T47D (cell line): ENCODE measurements around the gene SEPTIN8.

Experiments used
- DNase-seq, 2 experiments: peaks; one replicate each; pipeline versions ENCODE4 v3.0.0 to v3.0.0-alpha.2; 2011 to 2012; ENCODE audit warnings: low read depth in 1 of 2, low spot score in 1 of 2
- JUND ChIP-seq: IDR thresholded peaks from 2 replicates; pipeline ENCODE4 v1.6.1; 2012; ENCODE audit warnings: low read depth
- in situ Hi-C: cut with HindIII; loops from 2 replicates; pipeline ENCODE4 v1.10.0; 2016; ENCODE audit warnings: low sequenced_read_pairs, low pct_unique_long_range_greater_than_20kb

SEPTIN8 gene, protein sequence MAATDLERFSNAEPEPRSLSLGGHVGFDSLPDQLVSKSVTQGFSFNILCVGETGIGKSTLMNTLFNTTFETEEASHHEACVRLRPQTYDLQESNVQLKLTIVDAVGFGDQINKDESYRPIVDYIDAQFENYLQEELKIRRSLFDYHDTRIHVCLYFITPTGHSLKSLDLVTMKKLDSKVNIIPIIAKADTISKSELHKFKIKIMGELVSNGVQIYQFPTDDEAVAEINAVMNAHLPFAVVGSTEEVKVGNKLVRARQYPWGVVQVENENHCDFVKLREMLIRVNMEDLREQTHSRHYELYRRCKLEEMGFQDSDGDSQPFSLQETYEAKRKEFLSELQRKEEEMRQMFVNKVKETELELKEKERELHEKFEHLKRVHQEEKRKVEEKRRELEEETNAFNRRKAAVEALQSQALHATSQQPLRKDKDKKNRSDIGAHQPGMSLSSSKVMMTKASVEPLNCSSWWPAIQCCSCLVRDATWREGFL

DNA sequence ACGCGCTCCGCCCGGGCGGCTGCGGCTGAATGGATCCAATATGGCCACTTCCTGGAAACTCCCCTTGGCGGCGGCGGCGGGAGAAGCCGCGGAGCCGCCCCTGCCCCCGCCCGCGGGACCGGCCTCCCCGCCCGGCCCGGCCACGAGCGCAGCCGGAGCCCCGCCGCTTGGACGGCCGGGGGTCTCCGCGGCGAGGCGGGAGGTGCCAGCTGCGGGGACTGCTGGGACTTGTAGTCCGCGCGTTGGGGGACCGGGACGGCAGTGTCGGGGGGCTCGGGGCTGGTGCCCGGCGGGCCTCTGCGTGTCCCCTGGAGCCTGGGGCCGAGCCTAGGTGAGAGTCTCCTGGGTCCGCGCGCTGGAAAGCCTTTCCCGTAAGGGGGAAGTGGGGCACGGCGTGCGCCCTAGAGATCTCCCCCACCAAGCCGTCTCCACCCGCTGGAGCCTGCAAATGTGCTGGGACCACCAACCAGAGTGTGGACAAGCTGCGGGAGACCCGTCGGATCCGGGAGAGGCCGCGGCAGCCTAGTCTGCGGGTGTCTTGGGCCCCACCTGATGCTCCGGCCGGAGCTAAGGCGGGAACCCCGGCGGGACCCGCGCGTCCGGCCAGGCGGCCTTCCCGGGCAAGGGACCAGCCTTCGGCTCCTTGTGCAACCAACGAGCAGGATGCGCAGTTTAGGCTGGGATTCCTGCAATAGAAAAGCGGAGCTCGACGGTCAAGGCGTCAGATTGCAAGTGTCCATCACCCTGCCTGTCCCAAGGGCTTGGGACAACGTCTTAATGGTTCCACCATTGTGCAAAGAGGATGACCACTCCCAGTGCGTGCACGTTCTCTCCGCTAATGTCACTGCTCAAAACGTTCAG lies at the start of gene SEPTIN8:
Gene SEPTIN8 (minus strand): TSS at position 31 of the 861 bp plus-strand sequence. CDS start 102 bp downstream, outside the sequence.
- TF ChIP-seq JUND = no peak
- in situ Hi-C loops = no loop called here
- DNase-seq = peak; percentile 69 to 72

DNA sequence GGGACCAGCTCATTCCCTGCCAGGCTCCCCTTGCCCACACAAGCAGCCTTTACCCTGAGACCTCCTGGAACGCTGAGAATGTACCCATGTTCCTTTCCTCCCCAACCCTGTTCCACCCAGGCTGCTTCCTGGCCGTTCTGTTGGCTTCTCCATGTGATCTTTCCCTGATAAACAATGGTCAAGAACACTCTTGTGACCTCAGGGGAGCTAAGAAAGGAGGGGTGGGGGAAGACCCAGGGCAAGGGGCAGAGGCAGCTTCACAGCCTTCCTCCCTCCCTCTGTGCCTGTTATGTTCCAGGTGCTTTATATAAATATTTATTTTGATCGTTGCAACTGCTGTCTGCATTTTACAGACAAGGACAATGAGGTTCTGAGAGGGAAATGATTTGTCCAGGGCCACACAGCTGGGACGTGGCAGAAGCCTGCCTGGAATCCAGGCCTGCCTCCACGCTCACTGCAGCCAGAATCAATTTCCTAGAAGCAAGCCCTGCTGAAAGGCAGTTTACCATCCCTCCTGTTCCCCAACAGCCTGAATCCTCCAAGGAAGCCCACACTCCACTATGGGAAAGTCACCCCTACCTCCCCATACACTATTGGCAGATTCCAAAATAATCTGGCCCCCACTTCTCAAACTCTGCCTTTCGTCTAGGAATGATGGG lies 49.5 kb upstream of the SEPTIN8 start:
- no peak for DNase-seq
- no peak for TF ChIP-seq JUND
- in situ Hi-C loops = no loop called here

DNA sequence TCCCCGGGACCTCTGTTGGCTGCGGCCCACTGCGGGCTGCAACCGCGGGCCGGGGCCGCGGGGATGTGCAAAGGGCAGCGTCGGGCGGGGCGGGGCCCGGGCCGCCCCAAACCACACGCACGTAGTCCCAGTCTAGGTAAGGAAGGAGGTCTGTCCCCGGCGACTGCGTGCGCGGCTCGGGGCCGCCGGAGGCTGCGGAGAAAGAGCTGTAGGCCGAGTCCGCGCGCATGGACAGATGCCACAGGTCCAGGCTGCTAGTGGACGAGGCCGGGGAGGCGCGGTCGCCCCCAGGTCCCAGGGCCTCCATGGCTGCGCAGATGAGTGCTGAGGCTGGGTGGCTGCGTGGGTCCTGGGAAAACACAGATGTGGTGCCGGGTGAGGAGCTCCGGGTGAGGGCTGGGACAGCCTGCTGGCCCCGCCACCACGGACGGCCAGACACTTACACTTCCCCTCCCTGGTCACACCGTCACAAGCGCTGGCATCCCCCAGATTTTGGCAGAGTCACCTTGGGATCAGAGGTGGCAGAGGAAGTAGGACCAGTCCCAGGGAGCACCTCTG lies 48.9 kb upstream of the SEPTIN8 start:
- no peak for TF ChIP-seq JUND
- no peak for DNase-seq
- in situ Hi-C loops = no loop called here

DNA sequence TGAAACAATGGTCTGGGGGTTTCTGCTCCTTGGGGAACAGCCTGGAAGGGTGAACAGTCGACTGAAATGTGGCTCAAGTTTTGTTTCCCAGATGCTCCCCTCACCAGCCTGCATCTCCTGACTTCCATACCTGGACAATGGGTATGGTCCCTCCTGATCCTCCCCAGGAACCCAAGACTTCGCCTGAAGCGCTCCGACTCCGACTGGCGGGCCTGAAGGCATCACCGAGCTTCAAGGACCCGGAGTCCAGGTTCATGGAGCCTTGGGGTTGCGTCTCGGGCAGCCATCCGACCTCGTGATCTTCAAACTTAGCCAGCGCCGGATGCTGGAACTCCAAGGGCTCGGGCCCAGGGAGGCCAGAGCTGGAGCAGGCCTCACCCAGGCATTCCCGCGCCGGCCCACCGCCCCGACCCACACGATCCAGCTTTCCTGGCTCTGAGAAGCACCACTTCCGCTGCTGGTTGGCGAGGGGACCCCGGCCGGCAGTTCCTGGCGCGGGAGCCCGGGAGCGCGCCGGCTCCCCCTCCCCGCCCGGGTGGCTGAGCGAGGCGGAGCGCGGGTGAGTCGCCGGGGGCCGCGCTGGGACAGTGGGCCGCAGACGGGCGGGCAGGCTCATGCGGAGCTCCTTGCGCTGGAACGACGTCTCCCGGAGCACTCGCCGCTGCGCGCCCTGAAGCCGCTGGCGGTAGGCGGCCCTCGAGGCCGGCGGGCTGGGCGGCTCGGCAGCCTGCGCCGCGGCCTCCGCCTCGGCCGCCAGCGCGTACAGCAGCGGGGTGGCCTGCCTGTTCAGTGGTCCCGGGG lies 48.2 kb upstream of the SEPTIN8 start:
- no peak for TF ChIP-seq JUND
- DNase-seq = no peak
- in situ Hi-C loops = no loop called here

DNA sequence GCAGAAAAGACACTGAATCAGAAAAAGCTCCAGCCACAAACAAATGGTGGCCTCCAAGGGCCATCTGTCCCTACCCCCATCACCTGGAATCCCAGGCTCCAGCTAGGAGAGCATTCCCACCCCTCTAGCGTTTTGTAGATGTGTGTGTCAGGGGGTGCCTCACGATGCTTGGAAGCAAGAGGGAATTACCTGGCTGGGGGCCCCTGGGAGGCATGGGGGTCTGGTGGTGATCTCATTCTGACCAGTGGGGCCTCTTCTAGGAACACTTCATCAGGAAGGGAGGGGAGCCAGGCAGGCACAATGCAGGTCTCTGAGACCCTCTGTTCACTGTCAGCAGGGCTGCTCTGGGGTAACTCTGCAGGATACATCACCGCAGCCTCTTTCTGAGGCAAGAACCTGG lies 47.4 kb upstream of the SEPTIN8 start:
- in situ Hi-C loops = no loop called here
- DNase-seq = no peak
- no peak for TF ChIP-seq JUND

DNA sequence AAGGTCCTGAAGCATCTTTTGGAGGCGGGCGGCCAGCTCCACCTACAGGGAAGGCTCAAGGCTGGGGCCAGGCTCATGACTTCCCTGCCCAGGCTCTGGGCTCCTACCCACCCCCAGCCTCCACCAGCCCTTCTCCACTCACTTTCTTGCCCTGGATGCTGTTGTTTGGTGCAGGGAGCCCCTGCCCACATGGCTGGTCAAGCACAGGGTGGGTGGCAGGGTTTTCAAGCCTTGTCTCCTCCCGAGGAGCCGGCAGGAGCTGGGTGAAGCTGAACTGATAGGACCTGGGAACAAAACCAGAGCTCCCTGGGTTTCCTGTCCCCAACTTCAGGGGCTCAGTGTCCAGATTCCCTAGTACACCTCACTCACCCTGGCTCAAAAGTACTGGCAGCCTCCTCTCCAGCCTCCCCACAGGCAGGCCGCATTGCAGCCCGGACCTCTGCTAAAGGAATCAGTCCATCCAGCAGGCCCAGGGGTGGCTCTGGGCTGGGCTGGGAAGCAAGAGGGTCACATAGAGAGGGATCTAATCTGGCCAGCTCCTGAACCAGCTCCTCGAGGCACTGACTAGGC lies 46.5 kb upstream of the SEPTIN8 start:
- TF ChIP-seq JUND = no peak
- in situ Hi-C loops = no loop called here
- DNase-seq = no peak

DNA sequence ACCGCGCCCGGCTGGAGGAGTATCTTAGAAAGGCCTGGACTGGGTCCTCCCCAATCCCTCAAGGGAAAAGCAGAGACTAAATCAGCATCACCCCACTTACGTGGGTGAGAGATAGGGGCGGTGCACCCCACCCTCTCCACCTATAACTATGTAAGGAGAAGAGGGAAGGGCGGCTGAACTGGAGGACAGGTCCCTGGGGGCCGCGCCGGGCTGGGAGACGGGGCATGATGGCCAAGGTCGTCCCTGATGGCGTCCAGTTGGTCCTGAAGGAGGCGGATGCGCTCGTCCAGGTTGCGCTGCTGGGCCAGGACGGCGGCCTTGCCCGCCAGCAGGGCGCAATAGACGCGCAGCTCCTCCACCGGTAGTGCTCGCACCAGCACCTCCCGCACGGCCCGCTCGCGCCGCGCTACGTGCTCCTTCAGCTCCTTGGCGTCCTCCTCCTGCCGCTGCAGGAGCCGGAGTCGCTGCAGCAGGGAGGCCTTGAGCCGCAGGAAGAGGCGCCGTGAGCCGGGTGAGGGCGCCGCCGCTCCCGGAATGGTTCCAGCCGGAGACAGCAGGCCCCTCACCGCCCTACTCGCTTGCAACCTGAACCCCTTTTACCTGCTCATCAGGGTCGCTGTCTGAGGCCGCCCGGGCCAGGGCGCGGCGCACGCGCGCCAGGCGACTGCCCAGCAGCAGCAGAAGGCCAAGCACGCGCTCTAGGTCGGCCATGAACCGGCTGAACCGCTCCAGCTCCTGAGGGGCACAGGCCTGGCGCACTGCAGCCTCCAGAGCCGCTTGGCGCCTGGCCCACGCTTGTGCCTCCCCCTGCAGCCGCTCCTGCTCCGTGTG lies 45.8 kb upstream of the SEPTIN8 start:
- TF ChIP-seq JUND = no peak
- no peak for DNase-seq
- in situ Hi-C loops = no loop called here

DNA sequence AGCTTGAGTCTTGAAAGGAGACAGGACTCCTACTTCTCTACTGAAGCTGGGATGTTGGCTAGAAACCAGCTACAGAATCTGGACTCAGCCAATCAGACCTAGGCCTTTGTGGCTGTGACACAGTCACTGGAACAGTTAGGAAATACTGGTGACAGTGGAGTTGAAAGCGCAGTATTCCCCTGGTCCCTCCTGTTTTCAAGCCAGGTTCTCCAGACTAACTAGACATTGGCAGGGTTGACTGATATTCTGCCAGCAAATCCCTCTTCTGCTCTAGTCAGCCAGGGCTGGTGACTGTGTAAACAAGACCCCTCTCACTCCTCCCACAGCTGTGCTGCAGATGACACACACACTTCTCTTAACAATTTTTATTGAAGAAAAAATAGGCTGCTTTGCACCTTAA lies 44.8 kb upstream of the SEPTIN8 start:
- no peak for TF ChIP-seq JUND
- DNase-seq = no peak
- in situ Hi-C loops = no loop called here

DNA sequence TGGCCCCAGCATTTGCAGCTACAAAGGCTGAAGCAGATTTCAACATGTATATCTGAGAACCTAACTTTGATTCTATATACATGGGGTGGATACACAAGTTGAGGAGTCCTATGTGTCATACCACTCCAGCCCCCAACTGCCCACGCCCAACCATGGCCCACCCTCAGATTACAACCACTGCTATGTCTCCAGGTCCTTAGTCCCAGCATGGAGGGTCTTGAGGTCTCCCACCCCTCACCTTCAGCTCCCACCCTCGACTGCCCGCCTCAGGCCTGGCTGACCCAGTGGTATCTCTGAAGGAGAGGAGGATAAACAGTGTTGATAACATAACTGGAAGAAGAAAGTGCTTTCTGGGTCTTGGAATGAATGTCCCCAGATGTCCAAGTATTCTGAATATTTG lies 44.3 kb upstream of the SEPTIN8 start:
- in situ Hi-C loops = no loop called here
- no peak for TF ChIP-seq JUND
- no peak for DNase-seq

DNA sequence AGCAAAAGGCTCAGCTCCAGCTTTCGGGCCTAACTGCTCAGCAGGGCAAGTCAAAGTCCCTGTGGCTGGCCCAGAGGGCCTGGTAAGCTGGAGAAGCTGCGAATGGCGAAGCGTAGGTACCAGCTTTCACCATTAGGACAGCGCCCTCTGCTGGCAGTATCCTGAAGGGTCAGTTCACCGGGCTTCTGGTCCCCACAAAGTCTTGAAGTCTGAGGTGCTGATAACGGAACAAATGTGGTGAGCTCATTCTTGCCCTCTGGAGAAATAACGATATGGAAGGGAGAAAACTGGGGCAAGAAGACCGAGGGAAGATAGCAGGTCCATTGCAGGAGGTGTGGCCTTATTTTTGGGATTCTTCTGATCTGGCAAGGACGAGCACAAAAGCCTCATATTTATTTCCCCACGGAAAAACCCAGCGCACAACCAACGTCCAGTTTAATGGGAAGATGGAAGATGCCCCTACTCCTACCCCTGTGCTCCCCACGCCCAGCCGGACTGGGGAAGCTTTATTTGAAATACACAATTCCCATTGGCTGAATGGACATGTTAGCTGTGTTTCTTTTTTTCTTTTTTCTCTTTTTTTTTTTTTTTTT lies 43.2 kb upstream of the SEPTIN8 start:
- in situ Hi-C loops = no loop called here
- TF ChIP-seq JUND = no peak
- DNase-seq = peak; percentile 92 to 96
